Measurements from ENCODE around the gene GVQW3.

Gene GVQW3

GRCh38 chr11:76448506-76448905 lies 67.4 kb downstream of the GVQW3 start:
- no peak for DNase-seq

- no peak for DNase-seq
Measured at GRCh38 chr11:76453248-76453647, 72.1 kb downstream of the GVQW3 start.

- DNase-seq: no peak
Measured at GRCh38 chr11:76455331-76455730, 74.2 kb downstream of the GVQW3 start.

- DNase-seq: no peak
Measured at GRCh38 chr11:76455931-76456330, 74.8 kb downstream of the GVQW3 start.

- DNase-seq: no peak
Measured at GRCh38 chr11:76456571-76456970, 75.4 kb downstream of the GVQW3 start.
